Measurements from ENCODE around the gene UST.

DNA sequence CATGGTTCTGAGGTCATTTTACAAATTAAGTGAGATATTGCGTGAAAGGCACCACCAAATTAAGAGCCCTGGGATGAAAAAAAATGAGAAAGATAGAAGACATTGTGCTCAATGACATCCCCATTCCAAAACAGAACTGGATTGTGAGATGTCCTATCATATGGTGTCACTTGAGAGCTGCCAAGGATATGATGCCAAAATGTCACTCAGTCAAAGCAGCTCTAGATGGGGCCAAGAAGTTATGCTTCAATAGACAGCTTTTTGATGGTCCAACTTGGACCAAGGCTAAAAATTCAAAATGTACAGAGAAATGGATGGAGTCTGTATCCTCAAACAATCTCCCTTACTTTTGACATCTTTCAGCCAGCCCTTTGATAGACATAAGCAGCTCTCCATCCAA is 180.8 kb downstream of the UST start:
- TF ChIP-seq NFE2L1 (CRISPR knock-in tag; IDR thresholded peaks at IDR 0.05): no peak
- no peak for TF ChIP-seq ZNF138 (CRISPR knock-in tag; conservative IDR thresholded peaks at IDR 0.05)
- no peak for TF ChIP-seq GABPB1 (CRISPR knock-in tag; IDR thresholded peaks at IDR 0.05)
- no peak for TF ChIP-seq TEAD1 (CRISPR knock-in tag; IDR thresholded peaks at IDR 0.05)
- TF ChIP-seq, protein P1, sequence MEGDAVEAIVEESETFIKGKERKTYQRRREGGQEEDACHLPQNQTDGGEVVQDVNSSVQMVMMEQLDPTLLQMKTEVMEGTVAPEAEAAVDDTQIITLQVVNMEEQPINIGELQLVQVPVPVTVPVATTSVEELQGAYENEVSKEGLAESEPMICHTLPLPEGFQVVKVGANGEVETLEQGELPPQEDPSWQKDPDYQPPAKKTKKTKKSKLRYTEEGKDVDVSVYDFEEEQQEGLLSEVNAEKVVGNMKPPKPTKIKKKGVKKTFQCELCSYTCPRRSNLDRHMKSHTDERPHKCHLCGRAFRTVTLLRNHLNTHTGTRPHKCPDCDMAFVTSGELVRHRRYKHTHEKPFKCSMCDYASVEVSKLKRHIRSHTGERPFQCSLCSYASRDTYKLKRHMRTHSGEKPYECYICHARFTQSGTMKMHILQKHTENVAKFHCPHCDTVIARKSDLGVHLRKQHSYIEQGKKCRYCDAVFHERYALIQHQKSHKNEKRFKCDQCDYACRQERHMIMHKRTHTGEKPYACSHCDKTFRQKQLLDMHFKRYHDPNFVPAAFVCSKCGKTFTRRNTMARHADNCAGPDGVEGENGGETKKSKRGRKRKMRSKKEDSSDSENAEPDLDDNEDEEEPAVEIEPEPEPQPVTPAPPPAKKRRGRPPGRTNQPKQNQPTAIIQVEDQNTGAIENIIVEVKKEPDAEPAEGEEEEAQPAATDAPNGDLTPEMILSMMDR (IDR thresholded peaks at IDR 0.05): no peak
- TF ChIP-seq TEAD4 (CRISPR knock-in tag; IDR thresholded peaks at IDR 0.05): no peak
- no peak for TF ChIP-seq FOXJ3 (CRISPR knock-in tag; IDR thresholded peaks at IDR 0.05; ENCODE audit: borderline replicate concordance)
- TF ChIP-seq, protein P2, sequence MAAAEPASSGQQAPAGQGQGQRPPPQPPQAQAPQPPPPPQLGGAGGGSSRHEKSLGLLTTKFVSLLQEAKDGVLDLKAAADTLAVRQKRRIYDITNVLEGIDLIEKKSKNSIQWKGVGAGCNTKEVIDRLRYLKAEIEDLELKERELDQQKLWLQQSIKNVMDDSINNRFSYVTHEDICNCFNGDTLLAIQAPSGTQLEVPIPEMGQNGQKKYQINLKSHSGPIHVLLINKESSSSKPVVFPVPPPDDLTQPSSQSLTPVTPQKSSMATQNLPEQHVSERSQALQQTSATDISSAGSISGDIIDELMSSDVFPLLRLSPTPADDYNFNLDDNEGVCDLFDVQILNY (CRISPR knock-in tag; IDR thresholded peaks at IDR 0.05): no peak
- no peak for TF ChIP-seq CREB1 (CRISPR knock-in tag; IDR thresholded peaks at IDR 0.05)
- TF ChIP-seq, protein P3, sequence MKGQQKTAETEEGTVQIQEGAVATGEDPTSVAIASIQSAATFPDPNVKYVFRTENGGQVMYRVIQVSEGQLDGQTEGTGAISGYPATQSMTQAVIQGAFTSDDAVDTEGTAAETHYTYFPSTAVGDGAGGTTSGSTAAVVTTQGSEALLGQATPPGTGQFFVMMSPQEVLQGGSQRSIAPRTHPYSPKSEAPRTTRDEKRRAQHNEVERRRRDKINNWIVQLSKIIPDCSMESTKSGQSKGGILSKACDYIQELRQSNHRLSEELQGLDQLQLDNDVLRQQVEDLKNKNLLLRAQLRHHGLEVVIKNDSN (CRISPR knock-in tag; IDR thresholded peaks at IDR 0.05): no peak
- TF ChIP-seq JUN (CRISPR knock-in tag; IDR thresholded peaks at IDR 0.05): no peak

Data from WTC11 (cell line).